AG10803 (cell line): Measurements from ENCODE around the gene RAPGEF2.

Source experiments
- DNase-seq: peaks from one replicate; pipeline ENCODE4 v3.0.0; 2010; ENCODE audit warnings: low read depth
- H3K4me3 ChIP-seq: 2 replicates; pipeline ENCODE4 v1.5.1; 2011; ENCODE audit warnings: mild to moderate bottlenecking, low read length, control low read depth
- TF ChIP-seq, protein P1 (sequence below): conservative IDR thresholded peaks from 2 replicates; pipeline ENCODE4 v1.5.1; 2011; ENCODE audit warnings: mild to moderate bottlenecking, low read length, control low read depth, inconsistent platforms

Gene RAPGEF2

DNA sequence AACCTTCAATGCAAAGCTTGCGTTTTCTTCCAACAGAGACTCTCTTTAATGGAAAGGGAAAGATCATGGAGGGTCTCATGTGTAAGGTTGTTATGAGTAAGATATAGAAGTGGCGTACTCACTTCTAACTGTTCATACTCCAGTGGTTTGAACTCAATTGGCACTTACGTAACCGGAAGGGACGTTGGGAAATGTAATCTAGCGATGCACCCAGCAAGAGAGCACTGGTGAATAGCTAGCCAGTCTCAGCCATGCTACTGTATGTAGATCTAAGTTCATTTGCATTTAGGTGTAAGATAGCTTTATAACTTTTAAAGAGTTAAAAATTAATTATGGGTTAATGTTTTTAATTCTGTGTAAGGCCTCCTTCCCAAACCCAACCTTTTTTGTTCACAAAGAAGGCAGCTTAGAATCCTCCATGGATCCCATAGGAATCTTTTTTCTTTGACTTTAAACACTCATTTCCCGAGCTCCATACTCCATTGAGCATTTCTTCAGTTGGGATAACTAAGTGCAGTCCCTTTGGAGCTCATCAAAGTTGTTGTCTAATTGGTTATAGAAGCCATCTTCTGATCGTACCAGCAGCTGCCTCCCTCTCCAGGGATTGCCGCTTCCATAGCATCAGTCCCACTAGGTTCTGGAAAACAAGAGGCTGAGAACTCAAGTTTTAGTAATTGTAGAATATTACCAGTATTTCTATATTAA is 191.1 kb downstream of the RAPGEF2 start:
- H3K4me3 ChIP-seq = no peak overlapping the region
- DNase-seq = no peak
- TF ChIP-seq, protein P1, sequence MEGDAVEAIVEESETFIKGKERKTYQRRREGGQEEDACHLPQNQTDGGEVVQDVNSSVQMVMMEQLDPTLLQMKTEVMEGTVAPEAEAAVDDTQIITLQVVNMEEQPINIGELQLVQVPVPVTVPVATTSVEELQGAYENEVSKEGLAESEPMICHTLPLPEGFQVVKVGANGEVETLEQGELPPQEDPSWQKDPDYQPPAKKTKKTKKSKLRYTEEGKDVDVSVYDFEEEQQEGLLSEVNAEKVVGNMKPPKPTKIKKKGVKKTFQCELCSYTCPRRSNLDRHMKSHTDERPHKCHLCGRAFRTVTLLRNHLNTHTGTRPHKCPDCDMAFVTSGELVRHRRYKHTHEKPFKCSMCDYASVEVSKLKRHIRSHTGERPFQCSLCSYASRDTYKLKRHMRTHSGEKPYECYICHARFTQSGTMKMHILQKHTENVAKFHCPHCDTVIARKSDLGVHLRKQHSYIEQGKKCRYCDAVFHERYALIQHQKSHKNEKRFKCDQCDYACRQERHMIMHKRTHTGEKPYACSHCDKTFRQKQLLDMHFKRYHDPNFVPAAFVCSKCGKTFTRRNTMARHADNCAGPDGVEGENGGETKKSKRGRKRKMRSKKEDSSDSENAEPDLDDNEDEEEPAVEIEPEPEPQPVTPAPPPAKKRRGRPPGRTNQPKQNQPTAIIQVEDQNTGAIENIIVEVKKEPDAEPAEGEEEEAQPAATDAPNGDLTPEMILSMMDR = no peak

DNA sequence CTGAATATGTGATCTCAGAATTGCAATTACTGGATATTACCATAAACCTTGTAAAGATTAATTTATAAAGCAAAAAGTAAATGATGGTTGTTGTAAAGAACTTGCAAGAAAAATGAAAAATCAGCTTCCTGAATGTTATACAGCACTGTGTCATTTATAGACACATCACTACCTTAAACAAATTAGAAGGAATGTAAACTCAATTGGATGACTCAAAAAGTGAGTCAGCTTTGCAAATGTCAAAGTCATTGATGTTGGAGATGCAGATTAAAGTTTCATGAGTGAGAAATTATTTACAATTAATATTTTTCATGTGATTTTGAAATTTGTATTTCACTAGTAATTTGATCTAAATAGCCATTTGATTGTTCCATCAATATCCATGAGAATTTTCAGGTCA is 193.2 kb downstream of the RAPGEF2 start:
- H3K4me3 ChIP-seq = no peak overlapping the region
- TF ChIP-seq, protein P1 = no peak
- DNase-seq = peak; percentile 42

DNA sequence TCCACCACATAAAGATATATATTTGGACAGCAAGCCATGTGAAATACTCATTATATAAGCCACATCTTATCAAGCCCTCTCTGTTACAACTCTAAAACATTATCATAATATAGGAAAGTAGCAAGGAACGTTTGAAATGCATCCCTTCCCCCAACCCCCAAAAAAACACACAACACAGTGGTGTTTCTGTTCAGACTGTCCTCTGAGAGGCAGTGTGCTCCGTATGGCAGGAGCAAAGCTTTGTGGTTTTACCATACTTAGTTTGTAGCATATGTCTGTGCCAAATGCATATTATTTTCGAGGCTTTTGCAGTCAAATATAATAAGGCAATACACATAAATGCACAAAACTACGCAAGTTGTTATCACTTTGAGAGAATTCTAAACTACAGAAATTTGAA is 194.2 kb downstream of the RAPGEF2 start:
- no peak for DNase-seq
- TF ChIP-seq, protein P1 = no peak
- H3K4me3 ChIP-seq = no peak overlapping the region

DNA sequence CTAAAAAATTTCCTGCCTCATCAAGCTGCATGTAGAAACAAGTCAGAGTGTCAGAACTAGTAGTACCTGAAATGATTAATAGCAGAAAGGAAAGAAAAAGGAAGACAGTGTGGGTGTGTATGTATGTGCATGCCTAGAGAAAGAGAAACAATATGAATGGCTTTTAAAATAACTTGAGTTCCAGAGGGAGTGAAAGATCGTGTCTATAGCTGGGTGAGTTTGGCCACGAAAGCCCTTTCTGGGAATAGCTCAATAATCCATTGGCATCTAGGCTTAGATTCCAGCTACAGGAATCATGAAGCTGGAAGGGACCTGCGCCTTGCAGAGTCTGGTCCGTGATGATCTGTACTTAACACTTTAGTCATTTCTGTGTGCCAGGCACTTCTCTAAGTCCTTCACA is 195.6 kb downstream of the RAPGEF2 start:
- no peak overlapping the region for H3K4me3 ChIP-seq
- DNase-seq = peak; percentile 80
- TF ChIP-seq, protein P1 = no peak

DNA sequence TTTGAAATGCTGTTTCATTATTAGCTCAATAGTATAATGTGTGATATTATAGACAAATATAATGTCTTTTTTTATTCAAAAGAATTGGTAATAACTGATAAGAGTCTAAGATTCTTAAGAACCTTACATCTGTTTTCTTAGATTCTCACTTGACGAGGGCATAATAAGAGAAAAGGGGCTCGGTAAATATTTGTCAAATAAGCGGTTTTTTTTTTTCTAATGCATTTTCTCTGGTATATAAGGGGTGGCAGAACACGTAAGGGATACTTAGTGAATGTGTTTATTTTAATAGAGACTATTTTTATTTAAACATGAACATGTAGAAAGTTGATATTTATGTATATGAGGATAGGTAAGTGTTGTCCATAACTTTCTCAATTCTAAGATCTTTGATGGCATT is 200.6 kb downstream of the RAPGEF2 start:
- H3K4me3 ChIP-seq = no peak overlapping the region
- TF ChIP-seq, protein P1 = no peak
- DNase-seq = no peak

DNA sequence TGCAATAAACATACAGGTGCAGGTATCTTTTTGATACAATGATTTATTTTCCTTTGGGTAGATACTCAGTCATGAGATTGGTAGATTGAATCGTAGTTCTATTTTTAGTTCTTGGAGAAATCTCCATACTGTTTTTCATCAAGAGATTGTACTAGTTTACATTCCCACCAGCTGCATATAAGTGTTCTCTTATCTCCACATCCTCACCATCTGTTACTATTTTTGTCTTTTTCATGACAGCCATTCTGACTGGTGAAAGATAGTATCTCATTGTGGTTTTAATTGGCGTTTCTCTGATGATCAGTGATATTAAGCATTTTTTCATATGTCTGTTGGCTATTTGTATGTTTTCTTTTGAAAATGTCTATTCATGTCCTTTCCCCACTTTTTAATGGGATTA is 202.2 kb downstream of the RAPGEF2 start:
- TF ChIP-seq, protein P1 = no peak
- DNase-seq = no peak
- H3K4me3 ChIP-seq = no peak overlapping the region

DNA sequence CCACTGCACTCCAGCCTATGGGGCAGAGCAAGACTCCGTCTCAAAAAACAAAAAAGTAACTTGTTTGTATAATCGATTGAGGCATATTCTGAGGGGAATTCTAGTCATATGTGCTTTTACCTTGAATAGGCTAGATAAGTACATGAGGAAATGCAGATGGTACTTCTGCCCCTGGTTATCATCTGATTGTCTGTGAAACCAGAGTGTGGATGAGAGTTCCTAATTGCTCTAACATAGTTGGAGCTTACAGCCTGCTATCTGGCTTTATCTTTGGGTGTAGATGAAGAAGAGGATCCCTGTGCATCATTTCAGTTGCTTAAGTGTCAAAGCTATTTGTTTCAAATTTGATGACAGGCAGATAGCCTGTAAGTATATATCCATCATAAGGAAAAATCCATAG is 205.1 kb downstream of the RAPGEF2 start:
- H3K4me3 ChIP-seq = no peak overlapping the region
- no peak for DNase-seq
- TF ChIP-seq, protein P1 = no peak
